HEK293 (cell line): ENCODE results near the gene RASGEF1B.

Experiments used
- IKZF3 ChIP-seq: fragments of 450-650 bp; IDR thresholded peaks from 2 replicates; pipeline ENCODE4 v1.5.0; 2018; ENCODE audit warnings: missing biosample characterization, mild to moderate bottlenecking, missing genetic modification characterization, moderate library complexity
- ZNF138 ChIP-seq: fragments of 450-650 bp; formaldehyde crosslinking; IDR thresholded peaks from 2 replicates; pipeline ENCODE4 v1.5.1; 2016; ENCODE audit warnings: missing biosample characterization, missing genetic modification characterization, borderline replicate concordance
- ZNF302 ChIP-seq: fragments of 450-650 bp; formaldehyde crosslinking; IDR thresholded peaks from 2 replicates; pipeline ENCODE4 v1.5.1; 2016; ENCODE audit warnings: missing biosample characterization, missing genetic modification characterization, low read depth
- TF ChIP-seq, protein P1 (sequence below): sonication (generic); formaldehyde crosslinking; IDR thresholded peaks from 2 replicates; pipeline ENCODE4 v1.8.1; 2022; ENCODE audit warnings: mild to moderate bottlenecking, moderate library complexity, missing genetic modification reagents
- TF ChIP-seq, protein P2 (sequence below): fragments of 450-650 bp; formaldehyde crosslinking; optimal IDR thresholded peaks from 2 replicates; pipeline ENCODE3; 2016; ENCODE audit warnings: missing biosample characterization, mild to moderate bottlenecking, missing genetic modification characterization
- TF ChIP-seq, protein P3 (sequence below): fragments of 450-650 bp; formaldehyde crosslinking; IDR thresholded peaks from 2 replicates; pipeline ENCODE4 v1.5.1; 2016; ENCODE audit warnings: missing biosample characterization, missing genetic modification characterization

DNA sequence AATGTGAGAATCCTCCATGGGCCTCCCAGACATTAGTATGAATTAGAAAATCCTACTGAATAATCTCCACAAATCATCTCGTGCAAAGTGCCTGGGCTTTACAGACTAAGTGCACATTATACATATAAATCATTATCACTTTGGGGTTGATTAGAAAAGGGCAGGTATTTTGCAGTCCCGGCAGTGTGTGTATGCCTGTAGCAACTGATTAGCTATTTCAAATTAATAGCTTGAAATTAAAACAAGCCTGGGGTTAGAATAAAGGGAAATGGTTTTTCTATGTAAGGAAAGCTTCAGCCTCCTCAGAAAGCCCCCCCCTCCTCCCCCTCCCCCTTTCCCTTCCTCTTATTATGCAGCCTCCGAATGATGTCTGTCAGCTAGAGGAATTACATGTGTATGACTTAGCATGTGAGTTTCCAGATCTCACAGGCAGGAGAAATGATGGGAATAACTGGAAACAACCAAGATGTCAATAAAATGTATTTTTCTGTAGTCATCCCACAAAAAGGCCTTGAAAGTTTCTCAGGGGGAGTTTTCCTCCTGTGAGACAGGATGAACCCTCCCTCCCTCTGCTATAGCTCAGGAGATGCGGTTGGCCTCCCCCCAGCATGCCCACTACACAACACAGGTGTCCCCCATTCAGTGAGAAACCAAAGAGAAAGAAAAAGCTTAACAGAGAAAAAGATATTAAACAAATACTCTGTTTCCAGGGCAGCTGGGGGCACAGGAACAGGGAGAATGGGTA, 41.2 kb upstream of the RASGEF1B start:
- TF ChIP-seq IKZF3 (tag by site-specific recombination), result no peak
- TF ChIP-seq, protein P1, sequence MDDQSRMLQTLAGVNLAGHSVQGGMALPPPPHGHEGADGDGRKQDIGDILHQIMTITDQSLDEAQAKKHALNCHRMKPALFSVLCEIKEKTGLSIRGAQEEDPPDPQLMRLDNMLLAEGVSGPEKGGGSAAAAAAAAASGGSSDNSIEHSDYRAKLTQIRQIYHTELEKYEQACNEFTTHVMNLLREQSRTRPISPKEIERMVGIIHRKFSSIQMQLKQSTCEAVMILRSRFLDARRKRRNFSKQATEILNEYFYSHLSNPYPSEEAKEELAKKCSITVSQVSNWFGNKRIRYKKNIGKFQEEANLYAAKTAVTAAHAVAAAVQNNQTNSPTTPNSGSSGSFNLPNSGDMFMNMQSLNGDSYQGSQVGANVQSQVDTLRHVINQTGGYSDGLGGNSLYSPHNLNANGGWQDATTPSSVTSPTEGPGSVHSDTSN (CRISPR knock-in tag), result no peak
- TF ChIP-seq, protein P2, sequence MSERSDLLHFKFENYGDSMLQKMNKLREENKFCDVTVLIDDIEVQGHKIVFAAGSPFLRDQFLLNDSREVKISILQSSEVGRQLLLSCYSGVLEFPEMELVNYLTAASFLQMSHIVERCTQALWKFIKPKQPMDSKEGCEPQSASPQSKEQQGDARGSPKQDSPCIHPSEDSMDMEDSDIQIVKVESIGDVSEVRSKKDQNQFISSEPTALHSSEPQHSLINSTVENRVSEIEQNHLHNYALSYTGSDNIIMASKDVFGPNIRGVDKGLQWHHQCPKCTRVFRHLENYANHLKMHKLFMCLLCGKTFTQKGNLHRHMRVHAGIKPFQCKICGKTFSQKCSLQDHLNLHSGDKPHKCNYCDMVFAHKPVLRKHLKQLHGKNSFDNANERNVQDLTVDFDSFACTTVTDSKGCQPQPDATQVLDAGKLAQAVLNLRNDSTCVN (tag by site-specific recombination), result no peak
- no peak for TF ChIP-seq ZNF138 (tag by site-specific recombination)
- TF ChIP-seq, protein P3, sequence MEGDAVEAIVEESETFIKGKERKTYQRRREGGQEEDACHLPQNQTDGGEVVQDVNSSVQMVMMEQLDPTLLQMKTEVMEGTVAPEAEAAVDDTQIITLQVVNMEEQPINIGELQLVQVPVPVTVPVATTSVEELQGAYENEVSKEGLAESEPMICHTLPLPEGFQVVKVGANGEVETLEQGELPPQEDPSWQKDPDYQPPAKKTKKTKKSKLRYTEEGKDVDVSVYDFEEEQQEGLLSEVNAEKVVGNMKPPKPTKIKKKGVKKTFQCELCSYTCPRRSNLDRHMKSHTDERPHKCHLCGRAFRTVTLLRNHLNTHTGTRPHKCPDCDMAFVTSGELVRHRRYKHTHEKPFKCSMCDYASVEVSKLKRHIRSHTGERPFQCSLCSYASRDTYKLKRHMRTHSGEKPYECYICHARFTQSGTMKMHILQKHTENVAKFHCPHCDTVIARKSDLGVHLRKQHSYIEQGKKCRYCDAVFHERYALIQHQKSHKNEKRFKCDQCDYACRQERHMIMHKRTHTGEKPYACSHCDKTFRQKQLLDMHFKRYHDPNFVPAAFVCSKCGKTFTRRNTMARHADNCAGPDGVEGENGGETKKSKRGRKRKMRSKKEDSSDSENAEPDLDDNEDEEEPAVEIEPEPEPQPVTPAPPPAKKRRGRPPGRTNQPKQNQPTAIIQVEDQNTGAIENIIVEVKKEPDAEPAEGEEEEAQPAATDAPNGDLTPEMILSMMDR (tag by site-specific recombination), result no peak
- no peak for TF ChIP-seq ZNF302 (tag by site-specific recombination)
